ENCODE results near the gene AQP12A.

DNA sequence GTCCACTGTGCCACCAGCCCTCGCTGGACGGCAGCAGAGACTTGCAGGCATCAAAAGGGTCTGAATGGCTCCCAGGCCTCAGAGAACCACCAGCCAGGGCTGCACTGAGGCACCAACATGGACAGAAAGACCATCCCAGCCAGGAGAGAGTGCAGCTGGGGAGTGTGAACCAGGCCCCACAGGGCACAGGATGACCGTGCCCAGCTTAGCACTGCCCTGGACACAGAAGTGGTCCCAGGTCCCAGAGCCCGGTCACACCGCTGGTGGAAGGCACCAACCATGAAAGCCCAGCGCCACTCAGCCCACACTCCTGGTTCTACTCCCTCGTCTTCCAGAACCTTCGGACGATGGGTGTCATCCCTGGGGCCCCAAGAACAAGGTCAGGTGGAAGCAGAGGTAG, 20.5 kb downstream of the AQP12A start:
- no peak for TF ChIP-seq GATA2 (IDR thresholded peaks at IDR 0.05; ENCODE audit: low read depth, low read length)
- TF ChIP-seq GATA3 (IDR thresholded peaks at IDR 0.05; ENCODE audit: low read depth, low read length), result no peak
